DOHH2 (cell line): ENCODE measurements around the gene NLRP8.
"Not testable (repeated sequence)": the region's sequence is repeated elsewhere in the genome, so short reads cannot be mapped to it uniquely, and the experiment has no call there.

Experiments
- H3F3A ChIP-seq: fragments of 200-600 bp; sonication (generic), shearing (Covaris generic); 2 replicates; pipeline ENCODE4 v1.6.0; 2016; ENCODE audit warnings: antibody characterized with exemption, mild to moderate bottlenecking; ENCODE audit not compliant: control insufficient read depth, insufficient read depth
- H3K27ac ChIP-seq: fragments of 200-600 bp; sonication (generic); 2 replicates; pipeline ENCODE4 v1.5.1; 2014; ENCODE audit warnings: low read depth, mild to moderate bottlenecking, low read length, moderate library complexity
- H3K27me3 ChIP-seq: fragments of 200-600 bp; sonication (generic); 2 replicates; pipeline ENCODE4 v1.6.1; 2014; ENCODE audit warnings: mild to moderate bottlenecking, low read length, mixed read lengths; ENCODE audit not compliant: control insufficient read depth
- H3K36me3 ChIP-seq: fragments of 200-600 bp; sonication (generic); 2 replicates; pipeline ENCODE4 v1.6.1; 2014; ENCODE audit warnings: mild to moderate bottlenecking, low read length, moderate library complexity, mixed read lengths; ENCODE audit not compliant: control insufficient read depth
- H3K4me1 ChIP-seq: fragments of 200-600 bp; sonication (generic); 2 replicates; pipeline ENCODE4 v1.6.1; 2014; ENCODE audit warnings: mild to moderate bottlenecking, low read length, mixed read lengths; ENCODE audit not compliant: control insufficient read depth
- H3K4me2 ChIP-seq: fragments of 200-600 bp; sonication (generic); 2 replicates; pipeline ENCODE4 v1.6.0; 2014; ENCODE audit warnings: mild to moderate bottlenecking, low read length, moderate library complexity
- H3K4me3 ChIP-seq: fragments of 200-600 bp; sonication (generic); 2 replicates; pipeline ENCODE4 v1.5.1; 2014; ENCODE audit warnings: mild to moderate bottlenecking, low read length, mixed read lengths
- H3K79me2 ChIP-seq: fragments of 200-600 bp; sonication (generic); 2 replicates; pipeline ENCODE4 v1.6.1; 2014; ENCODE audit warnings: mild to moderate bottlenecking, low read length, mixed read lengths; ENCODE audit not compliant: control insufficient read depth
- H3K9me2 ChIP-seq: fragments of 200-600 bp; sonication (generic); replicated peaks from 2 replicates; pipeline ENCODE4 v1.6.1; 2014; ENCODE audit warnings: mild to moderate bottlenecking, low read length, mixed read lengths; ENCODE audit not compliant: control insufficient read depth
- H3K9me3 ChIP-seq: fragments of 200-600 bp; sonication (generic); 2 replicates; pipeline ENCODE4 v1.6.1; 2014; ENCODE audit warnings: antibody characterized with exemption, low read length, mixed read lengths; ENCODE audit not compliant: control insufficient read depth, insufficient read depth
- H4K20me1 ChIP-seq: fragments of 200-600 bp; sonication (generic); 2 replicates; pipeline ENCODE4 v1.6.0; 2014; ENCODE audit warnings: low read depth, mild to moderate bottlenecking, antibody characterized with exemption, low read length, moderate library complexity; ENCODE audit not compliant: control insufficient read depth, insufficient read depth
- CTCF ChIP-seq: fragments of 200-600 bp; sonication (generic); IDR thresholded peaks from one replicate; pipeline ENCODE4 v1.5.1; 2014; ENCODE audit warnings: antibody characterized with exemption, mild to moderate bottlenecking, low read depth, low read length; ENCODE audit not compliant: poor library complexity, severe bottlenecking
- EZH2phosphoT487 ChIP-seq: fragments of 200-600 bp; sonication (generic); IDR thresholded peaks from 2 replicates; pipeline ENCODE4 v1.6.1; 2017; ENCODE audit warnings: borderline replicate concordance, mild to moderate bottlenecking, antibody characterized with exemption, low read length, moderate library complexity, mixed read lengths

NLRP8 gene

GRCh38 chr19:55940306-55940705, 7.3 kb upstream of the NLRP8 start:
- no peak overlapping the region for H3K4me3 ChIP-seq
- no peaks in the 10 kb centered on the region for H3K9me3 ChIP-seq
- H3K79me2 ChIP-seq: no peaks in the 10 kb centered on the region
- no peaks in the 10 kb centered on the region for H3K27me3 ChIP-seq
- H4K20me1 ChIP-seq: no peaks in the 10 kb centered on the region
- H3K36me3 ChIP-seq: no peaks in the 10 kb centered on the region
- H3K4me2 ChIP-seq: no peak overlapping the region
- H3K9me2 ChIP-seq: no peaks in the 10 kb centered on the region
- H3F3A ChIP-seq: no peaks in the 10 kb centered on the region
- no peaks in the 10 kb centered on the region for H3K4me1 ChIP-seq
- H3K27ac ChIP-seq: no peak overlapping the region
- TF ChIP-seq CTCF (no peak), EZH2phosphoT487 (no peak)

GRCh38 chr19:55950566-55950965, 2.9 kb downstream of the NLRP8 start:
- H3K27ac ChIP-seq, H3K4me3 ChIP-seq, H3K9me3 ChIP-seq, H3K4me1 ChIP-seq, H4K20me1 ChIP-seq, H3K9me2 ChIP-seq, H3K36me3 ChIP-seq, H3K4me2 ChIP-seq, H3K79me2 ChIP-seq, H3F3A ChIP-seq, H3K27me3 ChIP-seq: not testable (repeated sequence)

- no peaks in the 10 kb centered on the region for H4K20me1 ChIP-seq
- TF ChIP-seq CTCF (no peak), EZH2phosphoT487 (no peak)
- no peaks in the 10 kb centered on the region for H3F3A ChIP-seq
- no peak overlapping the region for H3K4me2 ChIP-seq
- no peak overlapping the region for H3K4me3 ChIP-seq
- no peaks in the 10 kb centered on the region for H3K9me3 ChIP-seq
- H3K79me2 ChIP-seq: no peaks in the 10 kb centered on the region
- no peaks in the 10 kb centered on the region for H3K4me1 ChIP-seq
- no peaks in the 10 kb centered on the region for H3K36me3 ChIP-seq
- no peaks in the 10 kb centered on the region for H3K27me3 ChIP-seq
- H3K9me2 ChIP-seq: no peaks in the 10 kb centered on the region
- no peak overlapping the region for H3K27ac ChIP-seq
These were observed 8.8 kb downstream of the NLRP8 start for GRCh38 chr19:55956431-55956830.

- no peaks in the 10 kb centered on the region for H3K4me1 ChIP-seq
- no peaks in the 10 kb centered on the region for H3F3A ChIP-seq
- no peak overlapping the region for H3K4me3 ChIP-seq
- no peaks in the 10 kb centered on the region for H3K9me2 ChIP-seq
- no peaks in the 10 kb centered on the region for H3K27me3 ChIP-seq
- H3K4me2 ChIP-seq: no peak overlapping the region
- H3K9me3 ChIP-seq: no peaks in the 10 kb centered on the region
- no peak overlapping the region for H3K27ac ChIP-seq
- H4K20me1 ChIP-seq: no peaks in the 10 kb centered on the region
- no peaks in the 10 kb centered on the region for H3K79me2 ChIP-seq
- no peaks in the 10 kb centered on the region for H3K36me3 ChIP-seq
- no peak for TF ChIP-seq CTCF
- TF ChIP-seq EZH2phosphoT487: no peak
These were observed 10.7 kb downstream of the NLRP8 start for GRCh38 chr19:55958356-55958755.
